ENCODE results near the gene TNFSF13B. TPM values are rescaled to one million over a fixed set of nuclear protein-coding genes. Genes with fewer than 3 reads are reported as not detected.
A peak's percentile ranks its signal among the peaks of the same experiment; 100 is the strongest.

The TNFSF13B gene
- total RNA-seq, 1 donor from 2014 or later = 0.12 TPM

- no peak for TF ChIP-seq CTCF (conservative IDR thresholded peaks at IDR 0.05; ENCODE audit: low read depth, low read length)
- H3K4me3 ChIP-seq (ENCODE audit: low read depth, low read length) = no peak overlapping the region
- DNase-seq (ENCODE audit: low read depth) = no peak
Measured at GRCh38 chr13:108316413-108316812, 46.9 kb downstream of the TNFSF13B start.

- TF ChIP-seq CTCF (conservative IDR thresholded peaks at IDR 0.05; ENCODE audit: low read depth, low read length) = peak; percentile 74
- no peak for DNase-seq (ENCODE audit: low read depth)
- H3K4me3 ChIP-seq (ENCODE audit: low read depth, low read length) = no peak overlapping the region
Measured at GRCh38 chr13:108322206-108322824, 52.8 kb downstream of the TNFSF13B start.

DNA sequence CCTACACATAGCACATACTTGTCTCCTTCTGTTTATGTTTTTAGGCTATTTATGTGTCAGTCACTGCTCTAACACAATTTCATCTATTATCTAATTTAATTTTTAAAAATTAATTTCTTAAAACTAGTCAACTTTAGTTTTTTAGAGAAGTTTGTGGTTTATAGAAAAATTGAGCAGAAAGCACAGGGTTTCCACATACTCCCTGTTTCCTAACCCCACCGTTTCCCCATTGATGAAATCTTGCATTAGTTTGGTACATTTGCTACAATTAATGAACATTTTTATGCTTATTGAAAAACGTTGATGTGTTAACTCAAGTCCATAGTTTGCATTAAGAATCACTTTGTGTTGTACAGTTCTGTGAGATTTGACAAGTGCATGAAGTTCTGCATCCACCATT lies 53.5 kb downstream of the TNFSF13B start:
- no peak for DNase-seq (ENCODE audit: low read depth)
- H3K4me3 ChIP-seq (ENCODE audit: low read depth, low read length) = no peak overlapping the region
- TF ChIP-seq CTCF (conservative IDR thresholded peaks at IDR 0.05; ENCODE audit: low read depth, low read length) = no peak

DNA sequence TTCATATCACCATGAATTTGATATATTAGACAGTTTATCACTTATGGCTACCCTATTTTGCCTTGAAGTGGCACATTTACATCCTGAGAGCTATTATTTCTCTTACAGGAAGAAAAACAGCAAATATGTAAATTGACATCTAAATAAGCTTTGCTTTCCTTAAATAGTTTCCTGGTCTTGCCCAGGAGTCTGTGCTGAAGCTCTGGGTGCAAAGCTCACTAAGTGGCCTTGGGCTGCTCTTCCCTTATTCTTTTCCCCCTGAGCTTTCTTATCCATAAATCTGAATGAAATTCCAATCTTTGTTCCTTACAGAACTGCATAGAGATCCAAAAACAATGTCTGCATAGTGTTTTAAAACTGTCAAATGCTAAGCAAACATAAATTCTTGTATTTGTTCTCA lies 56.3 kb downstream of the TNFSF13B start:
- no peak overlapping the region for H3K4me3 ChIP-seq (ENCODE audit: low read depth, low read length)
- TF ChIP-seq CTCF (conservative IDR thresholded peaks at IDR 0.05; ENCODE audit: low read depth, low read length) = no peak
- no peak for DNase-seq (ENCODE audit: low read depth)

DNA sequence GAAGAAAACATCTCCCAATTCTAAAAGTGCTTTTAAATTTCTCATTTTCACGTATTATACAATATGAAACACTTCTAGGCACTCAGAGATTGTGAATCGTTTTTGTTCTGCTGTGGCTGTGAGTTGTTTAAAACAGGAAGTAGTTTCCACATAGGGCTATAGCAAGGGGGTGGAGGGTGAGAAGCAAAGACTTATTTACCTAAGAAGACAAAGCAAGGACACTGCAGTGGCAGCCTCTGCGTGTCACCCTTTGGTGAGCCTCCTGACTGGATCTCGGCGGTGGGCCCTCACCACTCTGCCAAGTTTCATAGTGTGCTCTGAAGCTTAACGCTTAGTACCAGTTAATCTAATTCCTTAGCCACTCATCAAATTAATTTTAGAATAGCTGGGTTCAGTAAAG lies 56.8 kb downstream of the TNFSF13B start:
- H3K4me3 ChIP-seq (ENCODE audit: low read depth, low read length) = no peak overlapping the region
- DNase-seq (ENCODE audit: low read depth) = no peak
- no peak for TF ChIP-seq CTCF (conservative IDR thresholded peaks at IDR 0.05; ENCODE audit: low read depth, low read length)

- no peak overlapping the region for H3K4me3 ChIP-seq (ENCODE audit: low read depth, low read length)
- no peak for TF ChIP-seq CTCF (conservative IDR thresholded peaks at IDR 0.05; ENCODE audit: low read depth, low read length)
- no peak for DNase-seq (ENCODE audit: low read depth)
Measured at GRCh38 chr13:108328848-108329247, 59.3 kb downstream of the TNFSF13B start.

GRCh38 chr13:108332791-108333190 lies 63.3 kb downstream of the TNFSF13B start:
- no peak for DNase-seq (ENCODE audit: low read depth)
- TF ChIP-seq CTCF (conservative IDR thresholded peaks at IDR 0.05; ENCODE audit: low read depth, low read length) = no peak
- no peak overlapping the region for H3K4me3 ChIP-seq (ENCODE audit: low read depth, low read length)

All from epithelial cell of proximal tubule (primary cell).